K562 (cell line): Measurements from ENCODE around the gene TTL. TPM values are rescaled to one million over a fixed set of nuclear protein-coding genes. Genes with fewer than 3 reads are reported as not detected.

Experiments used
- CEBPZ ChIP-seq: fragments of 150-350 bp; IDR thresholded peaks from 2 replicates; pipeline ENCODE4 v1.6.1; 2014; ENCODE audit warnings: low read depth, mild to moderate bottlenecking, low read length, borderline replicate concordance
- CXXC5 ChIP-seq: fragments of 250-450 bp; sonication (Bioruptor Pico); IDR thresholded peaks from 2 replicates; pipeline ENCODE4 v1.8.0; 2022; ENCODE audit warnings: inconsistent platforms, mild to moderate bottlenecking, moderate library complexity
- E2F1 ChIP-seq: sonication (generic); formaldehyde crosslinking; IDR thresholded peaks from 2 replicates; pipeline ENCODE4 v1.8.1; 2023; ENCODE audit warnings: mild to moderate bottlenecking, missing genetic modification reagents, moderate library complexity
- ETV5 ChIP-seq: sonication (generic); formaldehyde crosslinking; IDR thresholded peaks from 2 replicates; pipeline ENCODE4 v1.4.0; 2020; ENCODE audit warnings: low read depth, mild to moderate bottlenecking, missing genetic modification reagents
- HDAC2 ChIP-seq: fragments of 450-650 bp; IDR thresholded peaks from 2 replicates; pipeline ENCODE4 v1.6.1; 2016; ENCODE audit warnings: mild to moderate bottlenecking
- NFYB ChIP-seq: IDR thresholded peaks from 2 replicates; pipeline ENCODE4 v1.6.1; 2011; ENCODE audit warnings: mild to moderate bottlenecking, moderate library complexity; ENCODE audit not compliant: insufficient read length; ENCODE audit errors: extremely low read depth
- PCBP1 ChIP-seq: fragments of 200-400 bp; formaldehyde crosslinking; IDR thresholded peaks from 2 replicates; pipeline ENCODE4 v1.6.1; 2018; ENCODE audit warnings: mild to moderate bottlenecking, low read depth, low read length; ENCODE audit not compliant: poor library complexity, severe bottlenecking
- RNF219 ChIP-seq: fragments of 250-450 bp; sonication (Bioruptor Pico); IDR thresholded peaks from 2 replicates; pipeline ENCODE4 v1.5.0; 2022; ENCODE audit warnings: mild to moderate bottlenecking
- SAFB ChIP-seq: fragments of 200-400 bp; formaldehyde crosslinking; IDR thresholded peaks from 2 replicates; pipeline ENCODE4 v1.6.1; 2017; ENCODE audit warnings: low read depth, low read length, borderline replicate concordance
- SMARCE1 ChIP-seq: fragments of 450-650 bp; IDR thresholded peaks from 2 replicates; pipeline ENCODE4 v1.7.1; 2016; ENCODE audit warnings: mild to moderate bottlenecking
- SRSF7 ChIP-seq: fragments of 200-400 bp; formaldehyde crosslinking; optimal IDR thresholded peaks from 2 replicates; pipeline ENCODE3; 2017; ENCODE audit warnings: mild to moderate bottlenecking, low read depth, low read length
- ZBTB1 ChIP-seq: sonication (generic); formaldehyde crosslinking; IDR thresholded peaks from 2 replicates; pipeline ENCODE4 v1.8.1; 2023; ENCODE audit warnings: missing genetic modification reagents, low read depth, mild to moderate bottlenecking, borderline replicate concordance
- ZBTB7A ChIP-seq: IDR thresholded peaks from 2 replicates; pipeline ENCODE4 v1.6.1; 2011; ENCODE audit warnings: low read depth, mild to moderate bottlenecking, low read length, moderate library complexity, borderline replicate concordance; ENCODE audit not compliant: control insufficient read depth
- ZKSCAN1 ChIP-seq: fragments of 150-350 bp; IDR thresholded peaks from 2 replicates; pipeline ENCODE4 v1.6.1; 2016; ENCODE audit warnings: low read depth, low read length
- ZNF263 ChIP-seq: sonication (generic); formaldehyde crosslinking; IDR thresholded peaks from 2 replicates; pipeline ENCODE4 v1.8.0; 2022; ENCODE audit warnings: mild to moderate bottlenecking, missing genetic modification reagents, borderline replicate concordance
- ZNF444 ChIP-seq: fragments of 250-450 bp; sonication (Bioruptor Pico); IDR thresholded peaks from 2 replicates; pipeline ENCODE4 v1.4.0; 2020; ENCODE audit warnings: mild to moderate bottlenecking, moderate library complexity
- polyA plus RNA-seq, 8 experiments: library from polyadenylated mRNA; depleted of rRNA in 4 of 8; stranded (reverse) in 5 of 8; unstranded in 3 of 8; fragments of >200 nt; fragmentation: Nextera tagmentation in 2 of 8; fragmentation: Illumina TruSeq in 1 of 8; extraction: Ambion mirVana in 2 of 8; extraction: Trizol in 1 of 8; gene quantifications; 2 replicates each; pipeline versions ENCODE4 v1.2.1 to v1.2.3, GENCODE V29; 2011 to 2014; ENCODE audit warnings: inconsistent platforms in 1 of 8, missing spikeins in 1 of 8
- total RNA-seq, 7 experiments: library from RNA; depleted of rRNA in 6 of 7; stranded (reverse); fragments of >200 nt in 6 of 7; fragmentation: Illumina TruSeq in 2 of 7; extraction: Trizol in 2 of 7; gene quantifications; 2 replicates each; pipeline versions ENCODE4 v1.2.1 to v1.2.3, GENCODE V29; 2011 to 2021; ENCODE audit warnings: low replicate concordance in 1 of 7

The TTL gene
- total and polyA plus RNA-seq, 9 of the 15 experiments (the other 6 are each of a cell fraction or from before 2014, with no cell fraction given), result 9.4 to 54.4 (median 34.9) TPM

GRCh38 chr2:112541315-112542122, 59.6 kb downstream of the TTL start (continued):
- TF ChIP-seq CEBPZ (no peak), HDAC2 (no peak), SMARCE1 (peak; percentile 42; the same call in 1 of the 2 replicates), SAFB (no peak), SRSF7 (no peak), ZKSCAN1 (no peak), ETV5 (CRISPR knock-in tag) (no peak), CXXC5 (peak; percentile 86), E2F1 (CRISPR knock-in tag) (no peak), ZBTB7A (peak; percentile 57; the same call in 1 of the 2 replicates), NFYB (no peak), ZBTB1 (CRISPR knock-in tag) (no peak), RNF219 (no peak), ZNF263 (CRISPR knock-in tag) (no peak), PCBP1 (peak; percentile 21), ZNF444 (CRISPR knock-in tag) (no peak)
